HepG2 (cell line): ENCODE data around the gene LASP1. TPM values are rescaled to one million over a fixed set of nuclear protein-coding genes. Genes with fewer than 3 reads are reported as not detected.

ENCODE experiments used
- KAT7 ChIP-seq: IDR thresholded peaks from 2 replicates; pipeline ENCODE4 v1.6.1; 2018; ENCODE audit warnings: borderline replicate concordance, missing compliant biosample characterization
- KMT2A ChIP-seq: sonication (generic); formaldehyde crosslinking; IDR thresholded peaks from 2 replicates; pipeline ENCODE4 v1.4.0; 2020; ENCODE audit warnings: missing genetic modification reagents
- RBAK ChIP-seq: sonication (generic); formaldehyde crosslinking; IDR thresholded peaks from 2 replicates; pipeline ENCODE4 v1.5.1; 2020; ENCODE audit warnings: mild to moderate bottlenecking, missing genetic modification reagents
- SSRP1 ChIP-seq: IDR thresholded peaks from 2 replicates; pipeline ENCODE4 v1.6.1; 2016; ENCODE audit warnings: control low read depth
- STAT5B ChIP-seq: sonication (generic); formaldehyde crosslinking; IDR thresholded peaks from 2 replicates; pipeline ENCODE4 v1.4.0; 2020; ENCODE audit warnings: missing genetic modification reagents
- TRIM24 ChIP-seq: sonication (generic); formaldehyde crosslinking; IDR thresholded peaks from 2 replicates; pipeline ENCODE4 v1.8.0; 2022; ENCODE audit warnings: mild to moderate bottlenecking, missing genetic modification reagents
- ZBTB40 ChIP-seq, 2 experiments: fragments of 450-650 bp in 1 of 2; sonication (generic) in 1 of 2; formaldehyde crosslinking in 1 of 2; IDR thresholded peaks; 2 replicates each; pipeline versions ENCODE4 v1.6.1 to v1.8.0; 2016 to 2022; ENCODE audit warnings: antibody characterized with exemption in 1 of 2, mild to moderate bottlenecking in 1 of 2, missing genetic modification reagents in 1 of 2
- ZMAT3 ChIP-seq: sonication (generic); formaldehyde crosslinking; conservative IDR thresholded peaks from 2 replicates; pipeline ENCODE4 v1.7.0; 2021; ENCODE audit warnings: missing genetic modification reagents
- polyA plus RNA-seq, 8 experiments: library from polyadenylated mRNA; depleted of rRNA in 3 of 8; stranded (reverse) in 7 of 8; unstranded in 1 of 8; fragments of >200 nt; fragmentation: Illumina TruSeq in 4 of 8; extraction: Trizol in 4 of 8; gene quantifications; 2 replicates each; pipeline versions ENCODE4 v1.2.1 to v1.2.3, GENCODE V29; 2011 to 2016; ENCODE audit warnings: low read depth in 4 of 8, missing spikeins in 1 of 8, mixed read lengths in 1 of 8; ENCODE audit not compliant: insufficient read depth in 1 of 8
- total RNA-seq, 5 experiments: library from RNA; depleted of rRNA; stranded (reverse); fragments of >200 nt; fragmentation: Illumina TruSeq; extraction: Trizol; gene quantifications; 2 replicates each; pipeline ENCODE4 v1.2.3, GENCODE V29; 2016; ENCODE audit warnings: low read depth in 1 of 5
- TF ChIP-seq, protein P1 (sequence below): sonication (generic); formaldehyde crosslinking; IDR thresholded peaks from 2 replicates; pipeline ENCODE4 v1.9.0; 2021; ENCODE audit warnings: mild to moderate bottlenecking, missing genetic modification reagents

LASP1 gene
- total and polyA plus RNA-seq, 2 of the 13 experiments (the other 11 are each of a cell fraction or from before 2014, with no cell fraction given): 70.1 to 97.0 TPM

GRCh38 chr17:38869526-38870258 is at the start of gene LASP1 (continued):
- TF ChIP-seq ZBTB40 (IDR thresholded peaks at IDR 0.05) (no peak), ZBTB40 (CRISPR knock-in tag; IDR thresholded peaks at IDR 0.05) (peak; percentile 22), ZMAT3 (peak; percentile 81; the same call in 1 of the 2 replicates), STAT5B (CRISPR knock-in tag) (no peak), RBAK (CRISPR knock-in tag) (no peak), TRIM24 (CRISPR knock-in tag) (peak; percentile 63; the same call in 1 of the 2 replicates), KAT7 (CRISPR knock-in tag) (peak; percentile 85), KMT2A (CRISPR knock-in tag) (peak; percentile 22), SSRP1 (CRISPR knock-in tag) (no peak)
- TF ChIP-seq, protein P1, sequence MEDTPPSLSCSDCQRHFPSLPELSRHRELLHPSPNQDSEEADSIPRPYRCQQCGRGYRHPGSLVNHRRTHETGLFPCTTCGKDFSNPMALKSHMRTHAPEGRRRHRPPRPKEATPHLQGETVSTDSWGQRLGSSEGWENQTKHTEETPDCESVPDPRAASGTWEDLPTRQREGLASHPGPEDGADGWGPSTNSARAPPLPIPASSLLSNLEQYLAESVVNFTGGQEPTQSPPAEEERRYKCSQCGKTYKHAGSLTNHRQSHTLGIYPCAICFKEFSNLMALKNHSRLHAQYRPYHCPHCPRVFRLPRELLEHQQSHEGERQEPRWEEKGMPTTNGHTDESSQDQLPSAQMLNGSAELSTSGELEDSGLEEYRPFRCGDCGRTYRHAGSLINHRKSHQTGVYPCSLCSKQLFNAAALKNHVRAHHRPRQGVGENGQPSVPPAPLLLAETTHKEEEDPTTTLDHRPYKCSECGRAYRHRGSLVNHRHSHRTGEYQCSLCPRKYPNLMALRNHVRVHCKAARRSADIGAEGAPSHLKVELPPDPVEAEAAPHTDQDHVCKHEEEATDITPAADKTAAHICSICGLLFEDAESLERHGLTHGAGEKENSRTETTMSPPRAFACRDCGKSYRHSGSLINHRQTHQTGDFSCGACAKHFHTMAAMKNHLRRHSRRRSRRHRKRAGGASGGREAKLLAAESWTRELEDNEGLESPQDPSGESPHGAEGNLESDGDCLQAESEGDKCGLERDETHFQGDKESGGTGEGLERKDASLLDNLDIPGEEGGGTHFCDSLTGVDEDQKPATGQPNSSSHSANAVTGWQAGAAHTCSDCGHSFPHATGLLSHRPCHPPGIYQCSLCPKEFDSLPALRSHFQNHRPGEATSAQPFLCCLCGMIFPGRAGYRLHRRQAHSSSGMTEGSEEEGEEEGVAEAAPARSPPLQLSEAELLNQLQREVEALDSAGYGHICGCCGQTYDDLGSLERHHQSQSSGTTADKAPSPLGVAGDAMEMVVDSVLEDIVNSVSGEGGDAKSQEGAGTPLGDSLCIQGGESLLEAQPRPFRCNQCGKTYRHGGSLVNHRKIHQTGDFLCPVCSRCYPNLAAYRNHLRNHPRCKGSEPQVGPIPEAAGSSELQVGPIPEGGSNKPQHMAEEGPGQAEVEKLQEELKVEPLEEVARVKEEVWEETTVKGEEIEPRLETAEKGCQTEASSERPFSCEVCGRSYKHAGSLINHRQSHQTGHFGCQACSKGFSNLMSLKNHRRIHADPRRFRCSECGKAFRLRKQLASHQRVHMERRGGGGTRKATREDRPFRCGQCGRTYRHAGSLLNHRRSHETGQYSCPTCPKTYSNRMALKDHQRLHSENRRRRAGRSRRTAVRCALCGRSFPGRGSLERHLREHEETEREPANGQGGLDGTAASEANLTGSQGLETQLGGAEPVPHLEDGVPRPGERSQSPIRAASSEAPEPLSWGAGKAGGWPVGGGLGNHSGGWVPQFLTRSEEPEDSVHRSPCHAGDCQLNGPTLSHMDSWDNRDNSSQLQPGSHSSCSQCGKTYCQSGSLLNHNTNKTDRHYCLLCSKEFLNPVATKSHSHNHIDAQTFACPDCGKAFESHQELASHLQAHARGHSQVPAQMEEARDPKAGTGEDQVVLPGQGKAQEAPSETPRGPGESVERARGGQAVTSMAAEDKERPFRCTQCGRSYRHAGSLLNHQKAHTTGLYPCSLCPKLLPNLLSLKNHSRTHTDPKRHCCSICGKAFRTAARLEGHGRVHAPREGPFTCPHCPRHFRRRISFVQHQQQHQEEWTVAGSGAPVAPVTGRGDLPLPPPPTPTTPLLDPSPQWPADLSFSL (CRISPR knock-in tag): no peak; the same call in 1 of the 2 replicates
